ENCODE measurements around the gene COMP. TPM values are rescaled to one million over a fixed set of nuclear protein-coding genes. Genes with fewer than 3 reads are reported as not detected.

The COMP gene
- total RNA-seq, 1 donor from 2014 or later: not detected

DNA sequence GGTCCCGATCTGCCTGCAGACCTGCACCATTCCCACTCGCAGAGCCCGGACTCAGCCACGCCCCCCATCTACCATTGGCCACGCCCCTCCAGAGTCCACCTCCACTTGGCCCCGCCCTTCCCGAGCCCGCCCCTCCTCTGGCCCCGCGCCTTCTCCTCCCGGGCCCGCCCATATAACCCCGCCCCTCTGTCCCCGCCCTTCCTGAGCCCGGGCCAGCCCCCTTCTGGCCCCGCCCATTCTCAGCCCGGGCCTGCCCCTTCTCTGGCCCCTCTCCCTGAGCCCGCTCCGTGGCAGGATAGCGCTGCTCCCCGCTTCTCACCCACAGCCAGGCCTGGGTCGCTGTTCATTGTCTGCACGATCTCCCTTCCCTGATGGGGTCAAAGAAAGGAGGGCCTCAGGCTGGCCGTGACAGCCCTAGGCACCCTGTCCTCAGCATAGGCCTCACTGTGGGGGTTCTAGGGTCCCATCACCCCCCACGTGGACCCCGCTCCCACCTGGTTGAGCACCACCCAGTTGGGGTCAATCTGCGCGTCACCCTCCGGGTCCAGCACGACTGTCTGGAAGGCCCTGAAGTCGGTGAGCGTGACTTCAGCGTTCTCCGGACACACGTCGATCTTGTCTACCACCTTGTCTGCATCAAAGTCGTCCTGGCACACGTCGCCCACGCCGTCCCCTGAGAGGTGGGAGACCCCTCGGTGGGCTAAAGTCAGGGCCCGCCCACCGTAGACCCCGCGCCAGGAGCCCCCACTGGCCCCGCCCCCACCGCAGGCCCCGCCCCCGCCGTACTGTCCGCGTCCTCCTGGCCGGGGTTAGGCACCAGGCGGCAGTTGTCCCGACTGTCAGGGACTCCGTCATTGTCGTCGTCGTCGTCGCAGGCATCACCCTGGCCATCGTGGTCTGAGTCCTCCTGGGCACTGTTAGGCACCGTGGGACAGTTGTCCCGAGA, 5.7 kb downstream of the COMP start:
- DNase-seq (ENCODE audit: low spot score) (no peak), ATAC-seq (peak; percentile 77)

GRCh38 chr19:18784786-18785120, 6.4 kb downstream of the COMP start:
- ATAC-seq: no peak
- no peak for DNase-seq (ENCODE audit: low spot score)

DNA sequence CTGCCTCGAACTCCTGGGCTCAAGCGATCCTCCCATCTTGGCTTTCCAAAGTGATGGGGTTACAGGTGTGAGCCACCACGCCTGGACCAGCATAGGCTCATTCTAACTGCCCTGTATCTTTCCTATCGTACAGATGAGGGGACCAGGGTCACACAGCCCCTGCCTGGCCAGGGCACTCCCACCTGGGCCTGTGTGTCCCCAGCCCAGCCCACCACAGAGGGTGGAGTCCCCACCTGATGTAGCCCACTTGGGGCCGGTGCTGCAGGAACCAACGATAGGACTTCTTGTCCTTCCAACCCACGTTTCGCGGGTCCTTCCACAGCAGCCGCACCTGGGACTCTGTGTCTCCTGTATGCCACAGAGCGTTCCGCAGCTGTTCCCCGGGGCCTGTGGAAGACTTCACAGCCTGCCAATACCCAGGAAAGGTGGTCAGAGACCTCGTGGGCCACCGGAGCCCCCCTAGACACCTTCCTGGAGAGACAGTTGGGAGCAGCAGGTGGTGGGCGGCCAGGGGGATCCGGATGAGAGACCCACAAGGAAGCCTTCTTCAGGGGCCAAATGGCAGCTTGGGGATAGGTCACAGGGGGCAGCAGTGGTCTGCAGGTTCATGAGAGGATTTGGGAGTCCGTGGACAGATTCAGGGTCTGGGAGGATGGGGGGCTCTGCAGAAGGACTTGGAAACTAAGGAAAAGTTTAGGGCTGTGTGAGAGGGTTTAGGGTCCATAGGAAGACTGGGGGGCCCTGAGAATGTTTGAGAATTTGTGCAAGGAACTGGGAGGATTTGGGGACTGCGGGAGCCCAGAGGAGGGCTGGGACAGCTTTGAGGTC, 6.9 kb downstream of the COMP start:
- DNase-seq (ENCODE audit: low spot score): no peak
- no peak for ATAC-seq

- DNase-seq (ENCODE audit: low spot score): no peak
- ATAC-seq: no peak
These were observed 8.4 kb downstream of the COMP start for GRCh38 chr19:18782559-18783225.

- no peak for ATAC-seq
- DNase-seq (ENCODE audit: low spot score): no peak
These were observed 9.1 kb downstream of the COMP start for GRCh38 chr19:18781885-18782527.

- no peak for ATAC-seq
These were observed 10.0 kb downstream of the COMP start for GRCh38 chr19:18781047-18781600.

DNA sequence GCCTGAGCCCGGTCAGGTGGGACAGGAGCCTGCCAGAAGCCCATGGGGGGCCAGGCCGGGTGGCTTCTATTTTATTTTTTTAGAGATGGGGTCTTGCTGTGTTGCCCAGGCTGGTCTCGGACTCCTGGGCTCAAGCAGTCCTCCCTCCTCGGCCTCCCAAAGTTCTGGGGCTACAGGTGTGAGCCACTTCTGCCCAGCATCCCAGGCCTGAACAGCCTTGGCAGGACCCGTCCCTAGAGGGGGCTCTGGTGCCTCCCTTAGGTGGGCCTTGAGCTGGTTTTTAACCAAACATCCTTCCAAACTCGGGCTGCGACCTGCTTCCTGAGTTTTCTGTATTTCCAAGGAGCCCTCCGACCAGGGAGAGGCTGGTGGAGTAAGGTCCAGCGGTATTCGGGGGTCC, 10.5 kb downstream of the COMP start:
- ATAC-seq (no peak), DNase-seq (ENCODE audit: low spot score) (no peak)

More at GRCh38 chr19:18781047-18781600, 10.0 kb downstream of the COMP start:
- no peak for DNase-seq (ENCODE audit: low spot score)

DNA sequence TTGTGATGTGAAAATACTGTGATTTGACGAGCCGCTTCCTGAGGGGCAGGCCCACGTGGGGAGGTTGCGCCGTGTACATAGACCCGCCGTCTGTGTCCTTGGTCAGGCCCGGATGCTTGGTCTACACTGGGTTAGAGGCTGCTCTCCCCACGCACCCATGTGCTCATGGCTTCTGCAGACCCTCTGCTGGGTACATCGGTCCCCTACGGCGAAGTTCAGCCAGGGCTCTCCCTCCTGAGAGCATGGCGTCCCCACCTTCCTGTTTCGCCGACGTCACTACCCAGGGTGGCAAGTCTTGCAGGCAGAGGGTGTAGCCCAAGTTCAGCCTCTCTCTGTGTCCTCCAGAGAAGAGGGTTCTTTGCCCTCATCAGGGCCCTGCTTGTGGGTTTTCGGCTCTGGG, 11.0 kb downstream of the COMP start:
- no peak for DNase-seq (ENCODE audit: low spot score)
- ATAC-seq: no peak

- DNase-seq (ENCODE audit: low spot score) (no peak), ATAC-seq (no peak)
These were observed 12.1 kb downstream of the COMP start for GRCh38 chr19:18778826-18779495.

DNA sequence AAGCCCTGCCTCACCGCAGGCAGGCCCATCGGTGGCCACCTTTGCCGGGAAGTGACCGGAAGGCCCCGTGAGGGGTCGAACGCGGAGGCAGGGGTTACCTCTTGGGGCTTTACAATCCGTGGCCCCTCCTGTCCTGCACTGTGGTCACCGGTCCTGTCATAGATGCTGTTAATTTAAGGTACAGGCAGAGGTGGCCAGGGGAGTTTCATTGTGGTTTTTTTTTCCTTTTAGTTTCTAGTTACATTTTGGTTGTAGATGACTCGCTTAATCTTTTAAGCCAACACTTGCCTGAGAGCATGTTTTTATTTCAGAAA, 13.1 kb downstream of the COMP start:
- no peak for ATAC-seq

DNA sequence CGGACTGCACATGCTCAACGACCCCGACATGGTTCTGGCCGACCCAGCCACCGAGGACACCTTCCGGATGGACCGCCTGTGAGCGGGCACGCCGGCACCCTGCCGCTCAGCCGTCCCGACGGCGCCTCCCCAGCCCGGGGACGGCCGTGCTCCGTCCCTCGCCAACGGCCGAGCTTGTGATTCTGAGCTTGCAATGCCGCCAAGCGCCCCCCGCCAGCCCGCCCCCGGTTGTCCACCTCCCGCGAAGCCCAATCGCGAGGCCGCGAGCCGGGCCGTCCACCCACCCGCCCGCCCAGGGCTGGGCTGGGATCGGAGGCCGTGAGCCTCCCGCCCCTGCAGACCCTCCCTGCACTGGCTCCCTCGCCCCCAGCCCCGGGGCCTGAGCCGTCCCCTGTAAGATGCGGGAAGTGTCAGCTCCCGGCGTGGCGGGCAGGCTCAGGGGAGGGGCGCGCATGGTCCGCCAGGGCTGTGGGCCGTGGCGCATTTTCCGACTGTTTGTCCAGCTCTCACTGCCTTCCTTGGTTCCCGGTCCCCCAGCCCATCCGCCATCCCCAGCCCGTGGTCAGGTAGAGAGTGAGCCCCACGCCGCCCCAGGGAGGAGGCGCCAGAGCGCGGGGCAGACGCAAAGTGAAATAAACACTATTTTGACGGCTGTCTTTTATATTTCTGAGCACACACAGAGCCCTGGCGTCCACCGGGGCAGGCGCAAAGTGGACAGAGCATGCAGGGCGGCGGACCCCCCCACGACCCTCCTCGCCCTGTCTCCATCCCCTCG, 13.6 kb downstream of the COMP start:
- DNase-seq (ENCODE audit: low spot score) (no peak), ATAC-seq (no peak)

More for the DNA sequence above, 13.1 kb downstream of the COMP start:
- DNase-seq (ENCODE audit: low spot score): no peak

- DNase-seq (ENCODE audit: low spot score) (no peak), ATAC-seq (peak; percentile 6)
These were observed 14.4 kb downstream of the COMP start for GRCh38 chr19:18776736-18777135.

DNA sequence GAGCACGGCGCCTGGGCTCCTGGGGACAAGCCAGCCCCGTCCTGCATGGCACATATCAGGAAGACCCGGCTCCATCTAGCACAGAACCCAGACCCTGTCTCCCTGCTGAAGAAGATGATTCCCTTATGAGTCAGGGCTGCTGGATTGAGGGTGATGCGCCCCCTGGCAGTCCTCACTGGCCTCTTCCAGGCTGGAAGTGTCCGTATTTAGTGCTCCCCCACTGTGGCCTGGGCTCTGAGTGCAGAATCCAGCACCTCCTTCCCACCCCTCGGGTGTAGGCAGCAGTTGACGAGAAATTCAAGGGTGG, 14.9 kb downstream of the COMP start:
- ATAC-seq (no peak), DNase-seq (ENCODE audit: low spot score) (no peak)

DNA sequence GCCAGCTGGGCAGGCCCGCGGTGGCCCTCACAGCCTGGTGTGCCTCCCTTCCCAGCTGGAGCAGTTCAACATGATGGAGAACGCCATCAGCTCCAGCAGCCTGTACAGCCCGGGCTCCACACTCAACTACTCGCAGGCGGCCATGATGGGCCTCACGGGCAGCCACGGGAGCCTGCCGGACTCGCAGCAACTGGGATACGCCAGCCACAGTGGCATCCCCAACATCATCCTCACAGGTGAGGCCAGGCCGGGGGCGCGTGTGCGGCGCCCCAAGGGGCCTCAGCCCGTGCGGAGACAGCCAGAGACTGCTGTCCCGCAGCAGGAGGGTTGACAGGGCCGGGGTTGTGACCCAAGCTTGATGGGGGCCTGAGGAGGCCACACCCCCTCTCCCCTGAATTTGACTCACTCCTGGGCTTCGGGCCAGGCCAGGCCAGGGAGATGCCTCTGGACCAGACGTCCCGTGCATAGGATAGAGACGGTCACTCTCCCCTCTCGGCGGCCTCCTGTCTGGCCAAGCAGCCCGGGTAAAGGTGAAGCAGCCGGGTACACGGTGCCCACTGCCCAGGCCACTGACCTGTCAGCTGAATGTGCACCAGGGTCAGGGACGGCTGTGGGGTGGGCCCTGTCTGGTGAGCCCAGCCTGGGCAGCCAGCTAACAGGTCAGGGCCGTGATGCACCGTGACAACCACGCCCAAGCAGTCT, 15.4 kb downstream of the COMP start:
- DNase-seq (ENCODE audit: low spot score) (no peak), ATAC-seq (no peak)

DNA sequence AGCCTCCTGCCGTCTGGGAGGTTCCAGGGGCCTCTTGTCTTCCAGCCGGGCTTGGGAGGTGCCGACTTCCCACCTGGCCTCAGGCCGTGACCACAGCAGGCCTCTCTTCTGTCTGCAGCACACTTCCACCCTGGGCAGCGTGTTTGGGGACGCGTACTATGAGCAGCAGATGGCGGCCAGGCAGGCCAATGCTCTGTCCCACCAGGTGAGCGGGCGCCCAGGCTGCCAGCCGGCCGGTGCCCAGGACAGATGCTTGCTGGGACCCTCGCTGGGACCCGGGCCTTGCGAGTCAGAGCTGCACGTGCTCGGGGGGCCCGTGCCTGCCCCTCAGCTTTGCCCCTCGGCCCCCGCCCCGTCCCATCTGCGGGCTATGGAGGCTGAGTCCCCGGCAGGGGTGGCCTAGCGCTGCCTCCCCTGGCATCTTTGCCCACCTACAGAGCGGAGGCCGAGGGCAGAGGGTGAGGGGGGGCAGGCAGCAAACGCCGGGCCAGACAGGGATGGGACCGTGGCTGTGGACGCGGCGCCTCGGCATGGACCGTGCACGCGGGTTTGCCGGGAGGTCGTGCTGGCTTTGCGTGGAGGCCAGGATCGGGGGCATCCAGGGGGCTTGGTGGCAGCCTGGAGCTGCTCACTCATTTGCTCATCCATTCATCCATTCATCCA, 16.2 kb downstream of the COMP start:
- no peak for DNase-seq (ENCODE audit: low spot score)
- ATAC-seq: no peak

DNA sequence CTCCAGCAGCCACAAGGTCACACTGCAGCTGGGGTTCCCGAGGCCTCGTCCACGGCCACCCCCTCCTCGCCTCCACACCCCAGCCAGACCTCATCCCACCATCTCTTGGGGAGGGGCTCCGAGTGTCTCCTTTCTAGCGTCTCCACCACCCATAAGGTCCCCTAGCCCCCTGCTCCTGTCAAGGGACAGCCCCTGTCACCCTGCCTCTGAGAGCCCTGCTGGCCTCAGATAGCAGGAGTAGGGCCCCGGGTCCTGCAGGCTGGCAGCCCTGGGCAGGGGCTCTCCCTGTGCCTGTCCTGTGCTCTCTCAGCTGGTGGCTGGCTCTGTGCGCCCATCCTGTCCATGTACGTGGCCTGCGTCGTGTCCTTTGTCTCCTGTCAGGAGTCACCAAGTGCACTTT, 17.0 kb downstream of the COMP start:
- DNase-seq (ENCODE audit: low spot score) (no peak), ATAC-seq (no peak)

- ATAC-seq (no peak), DNase-seq (ENCODE audit: low spot score) (no peak)
These were observed 17.4 kb downstream of the COMP start for GRCh38 chr19:18773682-18774081.

Data from left lobe of liver (tissue), 2 donors.